ENCODE data around the gene MED12. TPM values are rescaled to one million over a fixed set of nuclear protein-coding genes. Genes with fewer than 3 reads are reported as not detected.

The MED12 gene
- polyA plus RNA-seq, 1 donor = 34.4 TPM

- WGBS (ENCODE audit: insufficient coverage, low lambda C conversion rate) = no CpG with 5 or more reads among the region's 46 CpGs
- Histone ChIP-seq H3K27ac (ENCODE audit: low read length) (peak overlapping the region; percentile 58), H3K36me3 (ENCODE audit: control insufficient read depth, insufficient read depth, low read length) (no peaks in the 10 kb centered on the region), H3K4me3 (ENCODE audit: low read length) (peak overlapping the region; percentile 56), H3K27me3 (ENCODE audit: control insufficient read depth, insufficient read depth, low read length) (no peaks in the 10 kb centered on the region), H3K9me3 (ENCODE audit: control insufficient read depth, low read depth, low read length) (no peaks in the 10 kb centered on the region), H3K4me1 (ENCODE audit: control insufficient read depth, insufficient read depth, low read length) (peaks cover 14% of the 10 kb centered on the region)
- no peak for DNase-seq
Measured at GRCh38 chrX:71095981-71096759, 22.2 kb upstream of the MED12 start.

DNA sequence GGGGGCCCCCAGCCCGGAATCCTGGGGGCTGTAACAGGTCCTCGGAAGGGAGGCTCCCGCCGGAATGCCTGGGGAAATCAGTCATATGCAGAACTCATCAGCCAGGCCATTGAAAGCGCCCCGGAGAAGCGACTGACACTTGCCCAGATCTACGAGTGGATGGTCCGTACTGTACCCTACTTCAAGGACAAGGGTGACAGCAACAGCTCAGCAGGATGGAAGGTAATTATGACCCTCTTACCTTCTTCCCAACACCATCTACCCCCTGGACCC lies 21.7 kb upstream of the MED12 start:
- DNase-seq = no peak
- Histone ChIP-seq H3K36me3 (ENCODE audit: control insufficient read depth, insufficient read depth, low read length) (no peaks in the 10 kb centered on the region), H3K9me3 (ENCODE audit: control insufficient read depth, low read depth, low read length) (no peaks in the 10 kb centered on the region), H3K4me1 (ENCODE audit: control insufficient read depth, insufficient read depth, low read length) (peaks cover 14% of the 10 kb centered on the region), H3K27me3 (ENCODE audit: control insufficient read depth, insufficient read depth, low read length) (no peaks in the 10 kb centered on the region), H3K4me3 (ENCODE audit: low read length) (peak overlapping the region; percentile 56), H3K27ac (ENCODE audit: low read length) (peak overlapping the region; percentile 58)
- WGBS (ENCODE audit: insufficient coverage, low lambda C conversion rate) = no CpG with 5 or more reads among the region's 9 CpGs

- DNase-seq = no peak
- Histone ChIP-seq H3K9me3 (ENCODE audit: control insufficient read depth, low read depth, low read length) (no peaks in the 10 kb centered on the region), H3K27me3 (ENCODE audit: control insufficient read depth, insufficient read depth, low read length) (no peaks in the 10 kb centered on the region), H3K36me3 (ENCODE audit: control insufficient read depth, insufficient read depth, low read length) (no peaks in the 10 kb centered on the region), H3K4me1 (ENCODE audit: control insufficient read depth, insufficient read depth, low read length) (peaks cover 26% of the 10 kb centered on the region), H3K4me3 (ENCODE audit: low read length) (no peak overlapping the region), H3K27ac (ENCODE audit: low read length) (no peak overlapping the region)
- WGBS (ENCODE audit: insufficient coverage, low lambda C conversion rate) = no CpG with 5 or more reads among the region's 2 CpGs
Measured at GRCh38 chrX:71098302-71098701, 20.1 kb upstream of the MED12 start.

DNA sequence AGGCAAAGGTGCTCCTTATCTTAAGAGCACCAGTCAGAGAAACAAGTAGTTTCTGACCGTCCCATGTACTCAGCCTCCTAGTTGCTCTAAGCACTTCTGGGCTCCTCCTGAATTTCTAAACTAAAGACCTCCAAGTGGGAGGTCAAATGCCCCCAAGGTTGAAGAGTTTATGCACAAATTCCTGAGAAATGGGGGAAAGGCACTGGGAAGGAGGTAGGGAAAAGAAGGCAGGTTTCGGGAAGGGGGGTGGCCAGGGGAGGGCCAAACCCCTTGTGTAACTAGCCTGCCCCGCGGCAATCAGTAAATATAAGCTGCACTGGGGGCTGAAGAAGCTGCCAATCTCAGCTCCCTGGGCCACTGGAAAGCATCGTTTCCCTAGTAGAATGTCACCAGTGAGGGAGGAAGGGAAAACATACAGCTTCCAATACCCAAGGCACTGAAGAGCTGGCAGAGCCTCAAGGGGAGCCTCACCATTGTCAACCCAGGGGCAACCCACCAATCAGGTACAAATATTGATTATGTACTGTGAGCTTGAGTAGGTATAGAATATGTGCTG lies 19.4 kb upstream of the MED12 start:
- H3K9me3 ChIP-seq (ENCODE audit: control insufficient read depth, low read depth, low read length) = no peaks in the 10 kb centered on the region
- no peaks in the 10 kb centered on the region for H3K27me3 ChIP-seq (ENCODE audit: control insufficient read depth, insufficient read depth, low read length)
- H3K36me3 ChIP-seq (ENCODE audit: control insufficient read depth, insufficient read depth, low read length) = no peaks in the 10 kb centered on the region
- H3K27ac ChIP-seq (ENCODE audit: low read length) = no peak overlapping the region
- DNase-seq = no peak
- peaks cover 32% of the 10 kb centered on the region for H3K4me1 ChIP-seq (ENCODE audit: control insufficient read depth, insufficient read depth, low read length)
- H3K4me3 ChIP-seq (ENCODE audit: low read length) = no peak overlapping the region
- WGBS (ENCODE audit: insufficient coverage, low lambda C conversion rate) = no CpG with 5 or more reads among the region's 5 CpGs

DNA sequence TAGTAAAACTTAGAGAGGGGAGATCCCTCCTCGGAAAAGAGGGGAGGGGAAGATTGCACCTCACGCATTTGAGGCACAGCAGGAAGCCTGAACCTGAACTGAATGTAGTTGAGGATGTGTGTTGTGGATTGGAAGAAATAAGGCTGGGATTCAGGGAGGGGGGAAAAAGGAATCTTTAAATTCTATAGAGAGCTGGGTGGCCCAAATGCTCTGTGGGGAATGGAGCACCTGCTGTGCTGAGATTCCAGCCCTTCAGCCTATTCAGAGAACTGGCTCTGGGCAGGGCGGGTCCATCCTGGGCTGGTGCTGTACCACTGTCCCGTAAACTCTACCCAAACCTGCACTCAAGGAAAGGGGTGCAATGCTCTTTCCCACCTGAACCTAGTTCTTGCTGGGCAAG lies 18.7 kb upstream of the MED12 start:
- Histone ChIP-seq H3K36me3 (ENCODE audit: control insufficient read depth, insufficient read depth, low read length) (no peaks in the 10 kb centered on the region), H3K27ac (ENCODE audit: low read length) (no peak overlapping the region), H3K27me3 (ENCODE audit: control insufficient read depth, insufficient read depth, low read length) (no peaks in the 10 kb centered on the region), H3K4me1 (ENCODE audit: control insufficient read depth, insufficient read depth, low read length) (peaks cover 39% of the 10 kb centered on the region), H3K4me3 (ENCODE audit: low read length) (no peak overlapping the region), H3K9me3 (ENCODE audit: control insufficient read depth, low read depth, low read length) (no peaks in the 10 kb centered on the region)
- no CpG with 5 or more reads among the region's 4 CpGs for WGBS (ENCODE audit: insufficient coverage, low lambda C conversion rate)
- no peak for DNase-seq

- Histone ChIP-seq H3K36me3 (ENCODE audit: control insufficient read depth, insufficient read depth, low read length) (no peaks in the 10 kb centered on the region), H3K4me3 (ENCODE audit: low read length) (no peak overlapping the region), H3K9me3 (ENCODE audit: control insufficient read depth, low read depth, low read length) (no peaks in the 10 kb centered on the region), H3K27me3 (ENCODE audit: control insufficient read depth, insufficient read depth, low read length) (no peaks in the 10 kb centered on the region), H3K27ac (ENCODE audit: low read length) (no peak overlapping the region), H3K4me1 (ENCODE audit: control insufficient read depth, insufficient read depth, low read length) (peaks cover 44% of the 10 kb centered on the region)
- no peak for DNase-seq
- no CpG with 5 or more reads among the region's 31 CpGs for WGBS (ENCODE audit: insufficient coverage, low lambda C conversion rate)
Measured at GRCh38 chrX:71100581-71101505, 17.6 kb upstream of the MED12 start.

DNA sequence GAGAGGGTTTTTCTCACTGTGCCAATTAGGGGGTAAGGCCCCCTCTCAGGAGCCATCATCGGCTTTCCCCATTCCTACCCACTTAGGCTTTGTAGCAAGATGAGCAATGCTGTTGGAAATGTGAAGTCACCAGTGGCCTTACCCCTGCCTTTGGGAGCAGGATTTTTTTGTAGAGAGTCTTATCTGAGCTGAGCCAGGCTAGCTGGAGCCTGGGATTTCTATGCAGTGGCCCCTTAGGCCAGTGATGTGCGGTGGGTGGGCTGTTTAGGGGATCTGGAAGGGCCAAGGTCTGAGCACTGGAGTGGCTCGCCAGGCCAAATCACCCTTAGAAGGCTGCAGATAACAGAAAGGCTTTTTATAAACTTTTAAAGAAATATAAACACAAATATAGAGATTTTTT lies 16.1 kb upstream of the MED12 start:
- Histone ChIP-seq H3K4me1 (ENCODE audit: control insufficient read depth, insufficient read depth, low read length) (peaks cover 44% of the 10 kb centered on the region), H3K36me3 (ENCODE audit: control insufficient read depth, insufficient read depth, low read length) (no peaks in the 10 kb centered on the region), H3K4me3 (ENCODE audit: low read length) (no peak overlapping the region), H3K9me3 (ENCODE audit: control insufficient read depth, low read depth, low read length) (no peaks in the 10 kb centered on the region), H3K27ac (ENCODE audit: low read length) (peak overlapping the region; percentile 88), H3K27me3 (ENCODE audit: control insufficient read depth, insufficient read depth, low read length) (no peaks in the 10 kb centered on the region)
- WGBS (ENCODE audit: insufficient coverage, low lambda C conversion rate) = no CpG with 5 or more reads among the region's 3 CpGs
- DNase-seq = no peak

GRCh38 chrX:71103110-71103983 lies 15.0 kb upstream of the MED12 start:
- Histone ChIP-seq H3K27me3 (ENCODE audit: control insufficient read depth, insufficient read depth, low read length) (no peaks in the 10 kb centered on the region), H3K36me3 (ENCODE audit: control insufficient read depth, insufficient read depth, low read length) (no peaks in the 10 kb centered on the region), H3K4me3 (ENCODE audit: low read length) (no peak overlapping the region), H3K9me3 (ENCODE audit: control insufficient read depth, low read depth, low read length) (no peaks in the 10 kb centered on the region), H3K27ac (ENCODE audit: low read length) (peak overlapping the region; percentile 88), H3K4me1 (ENCODE audit: control insufficient read depth, insufficient read depth, low read length) (peaks cover 43% of the 10 kb centered on the region)
- no CpG with 5 or more reads among the region's 10 CpGs for WGBS (ENCODE audit: insufficient coverage, low lambda C conversion rate)
- DNase-seq = peak in 1 of 2 donors; percentile 77

DNA sequence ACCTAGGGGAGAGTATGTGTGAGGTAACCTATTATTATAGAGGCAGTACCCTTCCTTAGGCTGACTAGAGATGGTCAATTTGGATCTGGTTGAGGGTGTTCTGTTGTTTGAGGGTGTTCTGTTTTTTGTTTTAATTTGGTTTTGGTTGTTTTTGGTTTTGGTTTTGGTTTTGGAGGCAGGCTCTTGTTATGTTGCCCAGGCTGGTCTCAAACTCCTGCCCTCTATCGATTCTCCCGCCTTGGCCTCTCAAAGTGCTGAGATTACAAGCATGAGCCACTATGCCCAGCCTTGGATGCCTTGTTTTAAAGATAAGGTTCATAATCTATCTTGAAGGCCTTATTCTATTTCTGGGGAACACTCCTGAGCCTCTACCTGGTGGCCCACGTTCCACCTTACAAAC lies 12.8 kb upstream of the MED12 start:
- no peak for DNase-seq
- H3K9me3 ChIP-seq (ENCODE audit: control insufficient read depth, low read depth, low read length) = no peaks in the 10 kb centered on the region
- no CpG with 5 or more reads among the region's 3 CpGs for WGBS (ENCODE audit: insufficient coverage, low lambda C conversion rate)
- no peak overlapping the region for H3K4me3 ChIP-seq (ENCODE audit: low read length)
- no peak overlapping the region for H3K27ac ChIP-seq (ENCODE audit: low read length)
- H3K27me3 ChIP-seq (ENCODE audit: control insufficient read depth, insufficient read depth, low read length) = no peaks in the 10 kb centered on the region
- peaks cover 48% of the 10 kb centered on the region for H3K4me1 ChIP-seq (ENCODE audit: control insufficient read depth, insufficient read depth, low read length)
- H3K36me3 ChIP-seq (ENCODE audit: control insufficient read depth, insufficient read depth, low read length) = no peaks in the 10 kb centered on the region

- Histone ChIP-seq H3K4me3 (ENCODE audit: low read length) (no peak within 1 kb of the TSS), H3K36me3 (ENCODE audit: control insufficient read depth, insufficient read depth, low read length) (no peaks in the 10 kb centered on the region), H3K27me3 (ENCODE audit: control insufficient read depth, insufficient read depth, low read length) (no peaks in the 10 kb centered on the region), H3K27ac (ENCODE audit: low read length) (no peak within 1 kb of the TSS), H3K4me1 (ENCODE audit: control insufficient read depth, insufficient read depth, low read length) (peaks cover 52% of the 10 kb centered on the region), H3K9me3 (ENCODE audit: control insufficient read depth, low read depth, low read length) (no peaks in the 10 kb centered on the region)
- no peak for DNase-seq
- no CpG with 5 or more reads among the region's 1 CpG for WGBS (ENCODE audit: insufficient coverage, low lambda C conversion rate)
Measured at GRCh38 chrX:71106427-71106826, 12.0 kb upstream of the MED12 start, which contains the start of gene CXorf65. TSS of gene CXorf65 (minus strand) at chrX:71106740. CDS start at chrX:71106556, 184 bp downstream.

Data from large intestine (tissue), 3 donors.